Measurements from ENCODE around the gene CGGBP1. TPM values are rescaled to one million over a fixed set of nuclear protein-coding genes. Genes with fewer than 3 reads are reported as not detected.

The CGGBP1 gene
- 36.8 and 50.8 TPM in 2 replicates for total RNA-seq

GRCh38 chr3:88058581-88059379, at the start of gene CGGBP1, which contains the start of gene ZNF654:
TSS of gene CGGBP1 (minus strand) at chr3:88059005. CDS start at chr3:88055976, 3,029 bp downstream.
TSS of gene ZNF654 (plus strand) at chr3:88059255. CDS start at chr3:88059320, 65 bp downstream.

Other genes starting within 250 kb of the CGGBP1 start
- gene ZNF654, start 250 bp upstream of the CGGBP1 start, total RNA-seq = 12.1 and 20.8 TPM in 2 replicates
- 21.0 and 27.8 TPM in 2 replicates for gene C3orf38, start 91.0 kb upstream of the CGGBP1 start, total RNA-seq